ENCODE measurements around the gene DNAJC1. TPM values are rescaled to one million over a fixed set of nuclear protein-coding genes. Genes with fewer than 3 reads are reported as not detected.

Gene DNAJC1
- total and polyA plus RNA-seq, 4 donors: 21.2 to 48.1 (median 32.5) TPM

DNA sequence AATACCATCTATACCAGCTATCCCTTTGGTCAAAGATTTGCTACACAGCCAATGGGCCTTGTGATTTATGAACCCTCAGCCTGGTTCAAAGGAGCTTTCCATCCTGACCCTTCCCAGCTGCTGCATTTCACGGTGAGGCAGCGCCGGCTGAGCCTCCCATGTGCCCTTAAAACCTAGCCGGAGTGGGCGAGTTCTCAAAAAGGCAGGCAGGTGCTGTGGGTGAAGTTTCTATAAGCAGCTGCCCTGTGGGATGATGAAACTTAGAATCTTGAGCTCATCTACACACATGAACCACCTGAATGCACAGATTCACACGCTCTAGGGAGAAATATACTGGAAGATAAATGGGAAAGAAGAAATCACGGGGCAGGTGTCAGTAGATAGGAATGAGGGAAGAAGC, 244.8 kb downstream of the DNAJC1 start:
- Histone ChIP-seq H3K27me3 (ENCODE audit: control insufficient read depth in 4 of 4, insufficient read depth in 4 of 4, low read length in 3 of 4) (no peaks in the 10 kb centered on the region), H3K9ac (ENCODE audit: low read depth in 1 of 2, low read length in 2 of 2) (no peak overlapping the region), H3K4me3 (ENCODE audit: low read depth in 1 of 3, low read length in 3 of 3) (no peak overlapping the region), H3K27ac (ENCODE audit: low read depth in 1 of 2, low read length in 2 of 2) (no peak overlapping the region), H3K9me3 (ENCODE audit: control insufficient read depth in 4 of 4, low read length in 3 of 4) (no peaks in the 10 kb centered on the region), H3K36me3 (ENCODE audit: control insufficient read depth in 4 of 4, insufficient read depth in 3 of 4, low read depth in 1 of 4, low read length in 3 of 4) (peaks cover 5 to 11% (median 8%) of the 10 kb centered on the region in 4 donors), H3K4me1 (ENCODE audit: control insufficient read depth in 4 of 4, insufficient read depth in 4 of 4, low read length in 3 of 4) (no peaks in the 10 kb centered on the region)
- TF ChIP-seq SP1 (IDR thresholded peaks at IDR 0.05) (no peak), RXRA (IDR thresholded peaks at IDR 0.05) (no peak), FOXA1 (IDR thresholded peaks at IDR 0.05) (no peak), FOXA2 (IDR thresholded peaks at IDR 0.05) (no peak), ATF3 (IDR thresholded peaks at IDR 0.05) (no peak)
- no peak for DNase-seq (ENCODE audit: low spot score)
- 97% methylated on average over 7 of the region's 7 CpGs for WGBS

DNA sequence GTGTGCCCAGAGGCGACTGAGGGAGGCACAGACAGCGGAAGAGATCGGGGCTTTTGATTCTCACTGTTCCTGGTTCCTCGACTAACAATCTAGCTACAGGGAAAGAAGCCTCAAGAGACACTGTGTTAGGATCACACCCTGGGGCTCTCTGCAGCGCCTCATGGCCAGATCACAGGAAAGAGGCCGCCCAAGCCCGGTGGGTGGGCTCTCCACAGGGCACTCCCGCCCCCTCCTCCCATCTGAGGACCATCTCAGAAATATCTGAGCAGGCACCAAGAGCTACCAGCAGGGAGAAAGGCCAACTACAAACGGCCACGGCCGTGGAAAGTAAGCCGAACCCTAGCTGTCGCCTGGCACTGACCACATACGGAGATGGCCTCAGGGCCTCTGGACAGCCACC, 245.3 kb downstream of the DNAJC1 start:
- Histone ChIP-seq H3K27ac (ENCODE audit: low read depth in 1 of 2, low read length in 2 of 2) (no peak overlapping the region), H3K27me3 (ENCODE audit: control insufficient read depth in 4 of 4, insufficient read depth in 4 of 4, low read length in 3 of 4) (no peaks in the 10 kb centered on the region), H3K9ac (ENCODE audit: low read depth in 1 of 2, low read length in 2 of 2) (no peak overlapping the region), H3K9me3 (ENCODE audit: control insufficient read depth in 4 of 4, low read length in 3 of 4) (no peaks in the 10 kb centered on the region), H3K4me3 (ENCODE audit: low read depth in 1 of 3, low read length in 3 of 3) (no peak overlapping the region), H3K36me3 (ENCODE audit: control insufficient read depth in 4 of 4, insufficient read depth in 3 of 4, low read depth in 1 of 4, low read length in 3 of 4) (peaks cover 5 to 11% (median 8%) of the 10 kb centered on the region in 4 donors), H3K4me1 (ENCODE audit: control insufficient read depth in 4 of 4, insufficient read depth in 4 of 4, low read length in 3 of 4) (no peaks in the 10 kb centered on the region)
- no peak for DNase-seq (ENCODE audit: low spot score)
- WGBS: 92% methylated on average over 14 of the region's 14 CpGs
- TF ChIP-seq, protein P1, sequence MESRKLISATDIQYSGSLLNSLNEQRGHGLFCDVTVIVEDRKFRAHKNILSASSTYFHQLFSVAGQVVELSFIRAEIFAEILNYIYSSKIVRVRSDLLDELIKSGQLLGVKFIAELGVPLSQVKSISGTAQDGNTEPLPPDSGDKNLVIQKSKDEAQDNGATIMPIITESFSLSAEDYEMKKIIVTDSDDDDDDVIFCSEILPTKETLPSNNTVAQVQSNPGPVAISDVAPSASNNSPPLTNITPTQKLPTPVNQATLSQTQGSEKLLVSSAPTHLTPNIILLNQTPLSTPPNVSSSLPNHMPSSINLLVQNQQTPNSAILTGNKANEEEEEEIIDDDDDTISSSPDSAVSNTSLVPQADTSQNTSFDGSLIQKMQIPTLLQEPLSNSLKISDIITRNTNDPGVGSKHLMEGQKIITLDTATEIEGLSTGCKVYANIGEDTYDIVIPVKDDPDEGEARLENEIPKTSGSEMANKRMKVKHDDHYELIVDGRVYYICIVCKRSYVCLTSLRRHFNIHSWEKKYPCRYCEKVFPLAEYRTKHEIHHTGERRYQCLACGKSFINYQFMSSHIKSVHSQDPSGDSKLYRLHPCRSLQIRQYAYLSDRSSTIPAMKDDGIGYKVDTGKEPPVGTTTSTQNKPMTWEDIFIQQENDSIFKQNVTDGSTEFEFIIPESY (IDR thresholded peaks at IDR 0.05): no peak

GRCh38 chr10:21757185-21757901, 246.2 kb downstream of the DNAJC1 start:
- Histone ChIP-seq H3K4me1 (ENCODE audit: control insufficient read depth in 4 of 4, insufficient read depth in 4 of 4, low read length in 3 of 4) (no peaks in the 10 kb centered on the region), H3K27ac (ENCODE audit: low read depth in 1 of 2, low read length in 2 of 2) (no peak overlapping the region), H3K36me3 (ENCODE audit: control insufficient read depth in 4 of 4, insufficient read depth in 3 of 4, low read depth in 1 of 4, low read length in 3 of 4) (peaks cover 5 to 11% (median 8%) of the 10 kb centered on the region in 4 donors), H3K9me3 (ENCODE audit: control insufficient read depth in 4 of 4, low read length in 3 of 4) (no peaks in the 10 kb centered on the region), H3K9ac (ENCODE audit: low read depth in 1 of 2, low read length in 2 of 2) (no peak overlapping the region), H3K4me3 (ENCODE audit: low read depth in 1 of 3, low read length in 3 of 3) (no peak overlapping the region), H3K27me3 (ENCODE audit: control insufficient read depth in 4 of 4, insufficient read depth in 4 of 4, low read length in 3 of 4) (no peaks in the 10 kb centered on the region)
- DNase-seq (ENCODE audit: low spot score): no peak
- TF ChIP-seq JUND (IDR thresholded peaks at IDR 0.05): no peak
- TF ChIP-seq, protein P2, sequence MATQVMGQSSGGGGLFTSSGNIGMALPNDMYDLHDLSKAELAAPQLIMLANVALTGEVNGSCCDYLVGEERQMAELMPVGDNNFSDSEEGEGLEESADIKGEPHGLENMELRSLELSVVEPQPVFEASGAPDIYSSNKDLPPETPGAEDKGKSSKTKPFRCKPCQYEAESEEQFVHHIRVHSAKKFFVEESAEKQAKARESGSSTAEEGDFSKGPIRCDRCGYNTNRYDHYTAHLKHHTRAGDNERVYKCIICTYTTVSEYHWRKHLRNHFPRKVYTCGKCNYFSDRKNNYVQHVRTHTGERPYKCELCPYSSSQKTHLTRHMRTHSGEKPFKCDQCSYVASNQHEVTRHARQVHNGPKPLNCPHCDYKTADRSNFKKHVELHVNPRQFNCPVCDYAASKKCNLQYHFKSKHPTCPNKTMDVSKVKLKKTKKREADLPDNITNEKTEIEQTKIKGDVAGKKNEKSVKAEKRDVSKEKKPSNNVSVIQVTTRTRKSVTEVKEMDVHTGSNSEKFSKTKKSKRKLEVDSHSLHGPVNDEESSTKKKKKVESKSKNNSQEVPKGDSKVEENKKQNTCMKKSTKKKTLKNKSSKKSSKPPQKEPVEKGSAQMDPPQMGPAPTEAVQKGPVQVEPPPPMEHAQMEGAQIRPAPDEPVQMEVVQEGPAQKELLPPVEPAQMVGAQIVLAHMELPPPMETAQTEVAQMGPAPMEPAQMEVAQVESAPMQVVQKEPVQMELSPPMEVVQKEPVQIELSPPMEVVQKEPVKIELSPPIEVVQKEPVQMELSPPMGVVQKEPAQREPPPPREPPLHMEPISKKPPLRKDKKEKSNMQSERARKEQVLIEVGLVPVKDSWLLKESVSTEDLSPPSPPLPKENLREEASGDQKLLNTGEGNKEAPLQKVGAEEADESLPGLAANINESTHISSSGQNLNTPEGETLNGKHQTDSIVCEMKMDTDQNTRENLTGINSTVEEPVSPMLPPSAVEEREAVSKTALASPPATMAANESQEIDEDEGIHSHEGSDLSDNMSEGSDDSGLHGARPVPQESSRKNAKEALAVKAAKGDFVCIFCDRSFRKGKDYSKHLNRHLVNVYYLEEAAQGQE (IDR thresholded peaks at IDR 0.05): no peak
- TF ChIP-seq, protein P3, sequence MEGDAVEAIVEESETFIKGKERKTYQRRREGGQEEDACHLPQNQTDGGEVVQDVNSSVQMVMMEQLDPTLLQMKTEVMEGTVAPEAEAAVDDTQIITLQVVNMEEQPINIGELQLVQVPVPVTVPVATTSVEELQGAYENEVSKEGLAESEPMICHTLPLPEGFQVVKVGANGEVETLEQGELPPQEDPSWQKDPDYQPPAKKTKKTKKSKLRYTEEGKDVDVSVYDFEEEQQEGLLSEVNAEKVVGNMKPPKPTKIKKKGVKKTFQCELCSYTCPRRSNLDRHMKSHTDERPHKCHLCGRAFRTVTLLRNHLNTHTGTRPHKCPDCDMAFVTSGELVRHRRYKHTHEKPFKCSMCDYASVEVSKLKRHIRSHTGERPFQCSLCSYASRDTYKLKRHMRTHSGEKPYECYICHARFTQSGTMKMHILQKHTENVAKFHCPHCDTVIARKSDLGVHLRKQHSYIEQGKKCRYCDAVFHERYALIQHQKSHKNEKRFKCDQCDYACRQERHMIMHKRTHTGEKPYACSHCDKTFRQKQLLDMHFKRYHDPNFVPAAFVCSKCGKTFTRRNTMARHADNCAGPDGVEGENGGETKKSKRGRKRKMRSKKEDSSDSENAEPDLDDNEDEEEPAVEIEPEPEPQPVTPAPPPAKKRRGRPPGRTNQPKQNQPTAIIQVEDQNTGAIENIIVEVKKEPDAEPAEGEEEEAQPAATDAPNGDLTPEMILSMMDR (IDR thresholded peaks at IDR 0.05; ENCODE audit: low read depth, low read length, missing input control): no peak
- 80% methylated on average over 8 of the region's 8 CpGs for WGBS

Measured in liver (tissue), 9 donors.